ENCODE measurements around the gene EID3. TPM values are rescaled to one million over a fixed set of nuclear protein-coding genes. Genes with fewer than 3 reads are reported as not detected.
"Not testable (repeated sequence)": the region's sequence is repeated elsewhere in the genome, so short reads cannot be mapped to it uniquely, and the experiment has no call there.

The EID3 gene
- total RNA-seq: 1.9 and 2.4 TPM in 2 replicates

DNA sequence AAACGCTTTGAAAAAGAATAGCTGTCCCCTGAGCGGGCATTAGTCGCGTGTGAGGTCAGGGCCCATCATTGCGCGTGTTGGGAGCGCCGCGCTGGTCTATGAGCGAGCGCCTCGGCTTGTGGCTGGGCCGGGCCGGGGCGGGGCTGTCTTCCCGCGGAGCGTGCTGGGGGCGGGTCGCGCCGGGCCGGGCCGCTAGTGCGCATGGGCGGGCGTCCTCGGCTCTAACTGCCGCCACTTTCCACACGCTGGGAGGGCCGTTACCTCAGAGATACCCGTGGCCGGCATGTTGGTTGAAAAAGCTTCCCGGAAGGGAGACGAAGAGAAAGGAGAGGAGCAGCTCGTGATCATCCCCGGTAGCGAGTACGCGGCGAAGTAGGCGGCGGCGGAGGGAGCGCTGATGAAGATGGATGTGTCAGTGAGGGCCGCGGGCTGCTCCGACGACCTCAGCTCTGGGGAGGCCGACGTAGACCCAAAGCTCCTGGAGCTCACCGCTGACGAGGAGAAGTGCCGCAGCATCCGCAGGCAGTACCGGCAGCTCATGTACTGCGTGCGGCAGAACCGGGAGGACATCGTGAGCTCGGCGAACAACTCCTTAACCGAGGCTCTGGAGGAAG lies at the start of gene EID3:
Gene EID3 (plus strand): TSS at position 202 of the 614 bp plus-strand sequence. CDS start 196 bp downstream, at position 398.
- Histone ChIP-seq H3K4me3 (ENCODE audit: low read depth, low read length) (peak within 1 kb of the TSS; percentile 31), H3K27me3 (ENCODE audit: control insufficient read depth, insufficient read depth, low read length) (no peaks in the 10 kb centered on the region), H3K36me3 (ENCODE audit: control insufficient read depth, insufficient read depth, low read length) (peaks cover 9% of the 10 kb centered on the region)
- no peak for FAIRE-seq
- TF ChIP-seq, protein P1, sequence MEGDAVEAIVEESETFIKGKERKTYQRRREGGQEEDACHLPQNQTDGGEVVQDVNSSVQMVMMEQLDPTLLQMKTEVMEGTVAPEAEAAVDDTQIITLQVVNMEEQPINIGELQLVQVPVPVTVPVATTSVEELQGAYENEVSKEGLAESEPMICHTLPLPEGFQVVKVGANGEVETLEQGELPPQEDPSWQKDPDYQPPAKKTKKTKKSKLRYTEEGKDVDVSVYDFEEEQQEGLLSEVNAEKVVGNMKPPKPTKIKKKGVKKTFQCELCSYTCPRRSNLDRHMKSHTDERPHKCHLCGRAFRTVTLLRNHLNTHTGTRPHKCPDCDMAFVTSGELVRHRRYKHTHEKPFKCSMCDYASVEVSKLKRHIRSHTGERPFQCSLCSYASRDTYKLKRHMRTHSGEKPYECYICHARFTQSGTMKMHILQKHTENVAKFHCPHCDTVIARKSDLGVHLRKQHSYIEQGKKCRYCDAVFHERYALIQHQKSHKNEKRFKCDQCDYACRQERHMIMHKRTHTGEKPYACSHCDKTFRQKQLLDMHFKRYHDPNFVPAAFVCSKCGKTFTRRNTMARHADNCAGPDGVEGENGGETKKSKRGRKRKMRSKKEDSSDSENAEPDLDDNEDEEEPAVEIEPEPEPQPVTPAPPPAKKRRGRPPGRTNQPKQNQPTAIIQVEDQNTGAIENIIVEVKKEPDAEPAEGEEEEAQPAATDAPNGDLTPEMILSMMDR (IDR thresholded peaks at IDR 0.05; ENCODE audit: insufficient read depth, low read length, severe bottlenecking): no peak
- peak; percentile 51 for DNase-seq (ENCODE audit: low read depth)

DNA sequence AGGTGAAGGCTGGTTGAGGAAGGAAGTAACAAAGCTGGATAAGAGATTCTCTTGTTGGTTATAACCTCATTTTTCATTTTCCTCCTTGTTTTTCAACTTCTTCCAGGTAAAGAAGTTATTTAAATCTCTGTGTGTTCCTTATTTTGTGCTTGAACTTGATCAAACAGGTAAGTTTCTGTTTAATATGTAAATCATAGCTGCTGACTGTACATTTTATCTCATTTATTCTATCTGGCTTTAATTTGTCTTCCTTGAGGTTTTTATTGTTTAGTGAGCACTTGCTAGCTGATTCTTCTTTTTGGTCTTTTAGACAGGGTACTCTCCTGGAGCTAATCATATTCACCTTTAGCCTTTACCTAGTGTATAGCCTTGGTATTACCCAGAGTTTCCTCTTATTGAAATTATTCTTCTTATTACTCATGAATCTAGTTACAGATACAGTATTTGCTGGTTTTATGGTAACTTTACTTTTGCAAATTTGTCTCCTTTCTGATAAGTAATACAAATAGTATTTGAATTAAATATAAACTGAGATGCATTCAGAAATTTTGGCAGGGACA lies 45.5 kb upstream of the EID3 start:
- H3K4me3 ChIP-seq (ENCODE audit: low read depth, low read length): no peak overlapping the region
- no peaks in the 10 kb centered on the region for H3K27me3 ChIP-seq (ENCODE audit: control insufficient read depth, insufficient read depth, low read length)
- TF ChIP-seq, protein P1 (IDR thresholded peaks at IDR 0.05; ENCODE audit: insufficient read depth, low read length, severe bottlenecking): no peak
- no peak for FAIRE-seq
- H3K36me3 ChIP-seq (ENCODE audit: control insufficient read depth, insufficient read depth, low read length): no peaks in the 10 kb centered on the region
- DNase-seq (ENCODE audit: low read depth): no peak

DNA sequence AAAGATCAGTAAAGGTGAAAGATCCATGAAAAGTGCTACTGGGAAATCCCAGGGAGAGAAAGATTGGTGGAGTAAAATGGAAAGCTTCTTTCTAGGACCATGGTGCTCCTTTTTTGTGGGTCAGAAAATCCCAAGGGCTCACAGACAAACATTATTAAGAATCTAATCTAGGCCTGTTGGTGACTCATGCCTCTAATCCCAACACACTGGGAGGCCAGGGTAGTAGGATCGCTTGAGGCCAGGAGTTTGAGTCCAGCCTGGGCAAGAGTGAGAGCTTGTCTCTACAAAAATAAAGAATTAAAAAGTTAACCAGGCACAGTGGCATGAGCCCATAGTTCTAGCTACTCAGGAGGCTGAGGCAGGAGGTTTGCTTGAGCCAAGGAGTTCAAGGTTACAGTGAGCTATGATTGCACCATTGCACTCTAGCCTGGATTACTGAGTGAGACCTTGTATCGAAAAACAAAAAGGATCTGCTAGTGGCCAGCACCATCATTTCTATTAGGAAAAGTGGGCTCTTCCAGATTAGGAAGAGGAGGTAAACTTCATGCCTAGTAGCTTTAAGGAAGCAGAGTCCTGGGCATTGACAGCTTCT lies 45.0 kb upstream of the EID3 start:
- H3K4me3 ChIP-seq (ENCODE audit: low read depth, low read length): no peak overlapping the region
- H3K36me3 ChIP-seq (ENCODE audit: control insufficient read depth, insufficient read depth, low read length): no peaks in the 10 kb centered on the region
- no peak for FAIRE-seq
- TF ChIP-seq, protein P1 (IDR thresholded peaks at IDR 0.05; ENCODE audit: insufficient read depth, low read length, severe bottlenecking): no peak
- no peak for DNase-seq (ENCODE audit: low read depth)
- no peaks in the 10 kb centered on the region for H3K27me3 ChIP-seq (ENCODE audit: control insufficient read depth, insufficient read depth, low read length)

DNA sequence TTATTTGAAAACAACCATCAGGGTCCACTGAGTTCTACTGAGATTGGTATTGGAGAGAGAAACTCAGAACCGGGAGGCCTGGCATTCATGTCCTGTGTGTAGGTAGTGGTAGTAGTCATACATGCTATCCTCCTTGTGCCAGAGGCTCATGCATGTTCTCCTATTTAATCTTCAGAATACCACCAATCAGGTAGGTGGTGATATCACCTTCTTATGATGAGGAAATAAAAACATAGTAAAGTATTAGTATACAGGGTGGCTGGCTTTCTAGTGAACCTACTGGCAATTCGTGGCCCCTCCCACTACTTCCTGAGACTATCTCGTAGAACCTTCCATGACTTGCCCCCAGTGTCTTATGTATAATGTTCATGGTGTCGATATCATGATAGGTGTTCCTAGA lies 40.5 kb upstream of the EID3 start:
- DNase-seq (ENCODE audit: low read depth): peak; percentile 83
- no peak for FAIRE-seq
- Histone ChIP-seq H3K4me3 (ENCODE audit: low read depth, low read length) (no peak overlapping the region), H3K27me3 (ENCODE audit: control insufficient read depth, insufficient read depth, low read length) (no peaks in the 10 kb centered on the region), H3K36me3 (ENCODE audit: control insufficient read depth, insufficient read depth, low read length) (no peaks in the 10 kb centered on the region)
- TF ChIP-seq, protein P1 (IDR thresholded peaks at IDR 0.05; ENCODE audit: insufficient read depth, low read length, severe bottlenecking): no peak

DNA sequence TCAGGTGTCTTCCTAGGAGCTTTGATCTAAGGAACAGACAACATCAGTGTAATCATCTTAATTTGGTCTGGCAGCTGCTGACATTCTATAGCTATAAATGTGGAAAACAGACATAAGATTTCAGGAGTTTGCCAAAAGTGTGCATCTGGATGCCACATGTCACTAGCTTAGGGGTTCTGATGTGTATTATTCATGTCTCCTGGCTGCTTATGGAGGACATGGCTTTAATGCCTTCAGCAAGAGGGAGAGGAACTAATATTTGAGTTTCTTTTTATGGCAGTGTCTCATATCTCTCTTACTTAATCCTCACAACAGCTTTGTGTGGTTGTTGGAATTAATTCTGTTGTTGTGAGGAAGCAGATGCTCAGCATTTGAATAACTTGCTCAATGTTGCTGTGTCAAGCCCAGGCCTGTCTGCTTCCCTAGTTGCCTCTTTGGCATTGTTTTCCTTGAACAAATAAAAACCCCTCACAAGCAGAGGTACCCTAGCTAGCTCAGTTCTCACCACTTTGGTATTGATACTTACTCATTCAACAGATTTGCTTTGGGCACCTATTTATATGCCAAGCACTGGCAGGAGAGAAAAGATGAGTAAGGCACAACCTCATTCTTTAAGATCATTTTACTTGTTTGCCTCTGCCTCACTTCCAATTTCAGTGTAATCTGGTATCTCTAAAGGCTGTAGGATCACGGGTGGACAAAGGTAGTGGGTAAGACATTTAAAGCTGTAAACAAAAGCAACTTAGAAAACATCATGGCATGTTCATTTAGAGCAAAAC lies 39.8 kb upstream of the EID3 start:
- TF ChIP-seq, protein P1 (IDR thresholded peaks at IDR 0.05; ENCODE audit: insufficient read depth, low read length, severe bottlenecking): no peak
- Histone ChIP-seq H3K36me3 (ENCODE audit: control insufficient read depth, insufficient read depth, low read length) (no peaks in the 10 kb centered on the region), H3K27me3 (ENCODE audit: control insufficient read depth, insufficient read depth, low read length) (no peaks in the 10 kb centered on the region), H3K4me3 (ENCODE audit: low read depth, low read length) (no peak overlapping the region)
- DNase-seq (ENCODE audit: low read depth) (peak; percentile 99), FAIRE-seq (no peak)

DNA sequence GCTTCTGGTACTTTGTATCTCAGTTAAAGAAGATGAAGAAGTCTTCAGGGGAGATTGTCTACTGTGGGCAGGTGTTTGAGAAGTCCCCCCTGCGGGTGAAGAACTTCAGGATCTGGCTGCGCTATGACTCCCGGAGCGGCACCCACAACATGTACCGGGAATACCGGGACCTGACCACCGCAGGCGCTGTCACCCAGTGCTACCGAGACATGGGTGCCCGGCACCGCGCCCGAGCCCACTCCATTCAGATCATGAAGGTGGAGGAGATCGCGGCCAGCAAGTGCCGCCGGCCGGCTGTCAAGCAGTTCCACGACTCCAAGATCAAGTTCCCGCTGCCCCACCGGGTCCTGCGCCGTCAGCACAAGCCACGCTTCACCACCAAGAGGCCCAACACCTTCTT lies 38.1 kb upstream of the EID3 start:
- H3K27me3 ChIP-seq (ENCODE audit: control insufficient read depth, insufficient read depth, low read length); DNase-seq (ENCODE audit: low read depth); H3K36me3 ChIP-seq (ENCODE audit: control insufficient read depth, insufficient read depth, low read length); FAIRE-seq; H3K4me3 ChIP-seq (ENCODE audit: low read depth, low read length): not testable (repeated sequence)
